Psoas muscle (tissue), 8 donors: ENCODE results near the gene NUCB2. TPM values are rescaled to one million over a fixed set of nuclear protein-coding genes. Genes with fewer than 3 reads are reported as not detected.

Experiments used
- ATAC-seq, 4 donors: fragments of 200-7000 bp; cut with Tn5 transposase; one replicate each; pipeline ENCODE4 v1.9.1; 2020; ENCODE audit warnings: moderate library complexity in 3 of 4, mild to moderate bottlenecking in 2 of 4
- DNase-seq, 2 donors: peaks; one replicate each; pipeline ENCODE4 v3.0.0-alpha.2; 2020
- H3K27ac ChIP-seq: fragments of 200-600 bp; one replicate; pipeline ENCODE4 v1.8.0; 2022
- H3K27me3 ChIP-seq, 3 donors: fragments of 200-600 bp in 1 of 3; one replicate each; pipeline versions ENCODE4 v1.6.1 to v1.8.0; 2013 to 2022; ENCODE audit warnings: low read length in 2 of 3, mild to moderate bottlenecking in 2 of 3, moderate library complexity in 1 of 3; ENCODE audit not compliant: insufficient read depth in 3 of 3
- H3K36me3 ChIP-seq, 2 donors: fragments of 200-600 bp in 1 of 2; one replicate each; pipeline versions ENCODE4 v1.6.1 to v1.8.0; 2013 to 2022; ENCODE audit warnings: low read depth in 1 of 2, mild to moderate bottlenecking in 1 of 2, moderate library complexity in 1 of 2; ENCODE audit not compliant: insufficient read depth in 1 of 2
- H3K4me1 ChIP-seq: fragments of 200-600 bp; one replicate; pipeline ENCODE4 v1.8.0; 2022
- H3K4me3 ChIP-seq: fragments of 200-600 bp; one replicate; pipeline ENCODE4 v1.8.0; 2022; ENCODE audit warnings: mild to moderate bottlenecking
- H3K9me3 ChIP-seq: fragments of 200-600 bp; one replicate; pipeline ENCODE4 v1.8.0; 2022
- WGBS, 3 donors: extraction: QIAGEN DNeasy Blood & Tissue Kit; methylation state at CpG; one replicate each; pipeline versions ENCODE4 v1.1.6 to v1.1.7; 2013; 5-methylcytosine and 5-hydroxymethylcytosine counted together
- intact Hi-C, 2 donors: fragments of 100-400 bp; cut with DNase I; formaldehyde crosslinking; loops; one replicate each; pipeline versions ENCODE4 v1.11.0 to v1.14.2; 2022
- polyA plus RNA-seq, 3 donors: library from polyadenylated mRNA; stranded (reverse); fragments of 200-250 nt; gene quantifications; one replicate each; pipeline ENCODE4 v1.2.3, GENCODE V29; 2013
- total RNA-seq, 4 donors: library from RNA; stranded (reverse); fragmentation: NEBNext Ultra II Directional in 2 of 4; extraction: Animal tissue kit (Norgen Biotek cat#: 25700) in 2 of 4; gene quantifications; one replicate each; pipeline versions ENCODE4 v1.2.1 to v1.2.4, GENCODE V29; 2021 to 2023
- TF ChIP-seq, protein P1 (sequence below): fragments of 200-600 bp; IDR thresholded peaks from one replicate; pipeline ENCODE4 v1.8.0; 2022; ENCODE audit warnings: antibody characterized with exemption
- donor health status: healthy with polysubstance abuse.
- donor health status: DM: no; HTN: no; CAD: no; lungs with moderate emphysema.
- donor health status: Bipolar disorder and iron deficiency.
- donor health status: healthy.
- donor health status: DM: yes; HTN: yes; CAD: no.
- donor health status: DM: no; HTN: no; CAD: no.
- donor health status: DM: no; HTN: no; CAD: no.
- donor health status: DM: yes; HTN: yes; CAD: no.

NUCB2 gene
- total and polyA plus RNA-seq, 7 donors, result 20.4 to 42.3 (median 31.3) TPM

GRCh38 chr11:17366495-17366894, 90.0 kb downstream of the NUCB2 start:
- intact Hi-C loops, result no loop called here
- DNase-seq (no peak), ATAC-seq (peak; percentile 27 to 85 (median 72))
- Histone ChIP-seq H3K9me3 (peaks cover 20% of the 10 kb centered on the region), H3K4me3 (no peak overlapping the region), H3K36me3 (peaks cover 7 to 12% of the 10 kb centered on the region in 2 donors), H3K4me1 (peaks cover 7% of the 10 kb centered on the region), H3K27me3 (no peaks in the 10 kb centered on the region), H3K27ac (no peak overlapping the region)
- TF ChIP-seq, protein P1, sequence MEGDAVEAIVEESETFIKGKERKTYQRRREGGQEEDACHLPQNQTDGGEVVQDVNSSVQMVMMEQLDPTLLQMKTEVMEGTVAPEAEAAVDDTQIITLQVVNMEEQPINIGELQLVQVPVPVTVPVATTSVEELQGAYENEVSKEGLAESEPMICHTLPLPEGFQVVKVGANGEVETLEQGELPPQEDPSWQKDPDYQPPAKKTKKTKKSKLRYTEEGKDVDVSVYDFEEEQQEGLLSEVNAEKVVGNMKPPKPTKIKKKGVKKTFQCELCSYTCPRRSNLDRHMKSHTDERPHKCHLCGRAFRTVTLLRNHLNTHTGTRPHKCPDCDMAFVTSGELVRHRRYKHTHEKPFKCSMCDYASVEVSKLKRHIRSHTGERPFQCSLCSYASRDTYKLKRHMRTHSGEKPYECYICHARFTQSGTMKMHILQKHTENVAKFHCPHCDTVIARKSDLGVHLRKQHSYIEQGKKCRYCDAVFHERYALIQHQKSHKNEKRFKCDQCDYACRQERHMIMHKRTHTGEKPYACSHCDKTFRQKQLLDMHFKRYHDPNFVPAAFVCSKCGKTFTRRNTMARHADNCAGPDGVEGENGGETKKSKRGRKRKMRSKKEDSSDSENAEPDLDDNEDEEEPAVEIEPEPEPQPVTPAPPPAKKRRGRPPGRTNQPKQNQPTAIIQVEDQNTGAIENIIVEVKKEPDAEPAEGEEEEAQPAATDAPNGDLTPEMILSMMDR, result no peak
- WGBS, 3 donors, result 26 to 46% (median 30%) methylated on average over 1 of the region's 1 CpG

DNA sequence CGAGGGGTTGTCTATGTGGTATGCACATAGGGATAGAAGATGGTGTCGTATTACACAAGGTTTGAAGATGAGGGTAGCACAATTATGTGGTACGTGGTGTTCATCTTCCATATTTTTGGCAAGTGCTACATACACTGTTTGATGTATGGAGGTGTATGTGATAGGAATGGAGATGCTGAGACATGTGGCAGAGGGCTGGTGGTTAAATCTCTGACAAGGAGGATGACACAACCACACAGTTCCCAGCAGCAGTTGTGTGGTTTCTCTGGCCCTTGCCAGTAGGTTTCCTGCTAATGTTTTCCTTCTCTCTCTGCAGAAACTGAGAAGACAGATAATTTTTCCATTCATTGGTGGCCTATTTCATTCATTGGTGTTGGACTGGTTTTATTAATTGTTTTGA, 92.0 kb downstream of the NUCB2 start:
- Histone ChIP-seq H3K27me3 (no peaks in the 10 kb centered on the region), H3K36me3 (peaks cover 11 to 12% of the 10 kb centered on the region in 2 donors)
- TF ChIP-seq, protein P1, result no peak

DNA sequence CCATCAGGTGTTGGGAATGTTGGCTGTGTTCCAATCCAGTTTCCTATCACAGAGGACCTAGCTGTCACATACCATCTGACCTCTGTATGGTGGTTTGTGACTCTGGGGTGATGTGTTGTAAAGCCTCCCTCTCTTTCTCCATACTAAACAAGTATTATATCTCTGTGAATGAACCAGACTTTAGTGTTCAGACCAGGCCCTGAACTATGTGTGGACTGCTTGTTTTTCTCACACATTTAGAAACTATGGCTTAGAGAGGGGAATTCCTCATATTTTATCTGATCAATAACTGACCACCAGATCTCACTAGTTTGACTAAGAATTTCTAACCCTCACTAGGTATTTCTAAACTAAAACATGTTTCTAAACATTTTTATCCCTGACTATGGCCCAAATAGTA, 92.6 kb downstream of the NUCB2 start:
- intact Hi-C loops, result no loop called here
- H3K27ac ChIP-seq, result no peak overlapping the region
- ATAC-seq (no peak), DNase-seq (no peak)
- TF ChIP-seq, protein P1, result no peak
- peaks cover 11 to 12% of the 10 kb centered on the region in 2 donors for H3K36me3 ChIP-seq
- peaks cover 7% of the 10 kb centered on the region for H3K4me1 ChIP-seq
- no peaks in the 10 kb centered on the region for H3K27me3 ChIP-seq
- H3K4me3 ChIP-seq, result no peak overlapping the region
- H3K9me3 ChIP-seq, result peaks cover 33% of the 10 kb centered on the region

More for the DNA sequence above, 92.0 kb downstream of the NUCB2 start:
- Histone ChIP-seq H3K9me3 (peaks cover 33% of the 10 kb centered on the region), H3K4me3 (no peak overlapping the region), H3K27ac (no peak overlapping the region), H3K4me1 (peaks cover 7% of the 10 kb centered on the region)
- 86 to 94% (median 90%) methylated on average over 3 of the region's 3 CpGs for WGBS, 3 donors
- intact Hi-C loops, result no loop called here
- ATAC-seq, result no peak
- no peak for DNase-seq

DNA sequence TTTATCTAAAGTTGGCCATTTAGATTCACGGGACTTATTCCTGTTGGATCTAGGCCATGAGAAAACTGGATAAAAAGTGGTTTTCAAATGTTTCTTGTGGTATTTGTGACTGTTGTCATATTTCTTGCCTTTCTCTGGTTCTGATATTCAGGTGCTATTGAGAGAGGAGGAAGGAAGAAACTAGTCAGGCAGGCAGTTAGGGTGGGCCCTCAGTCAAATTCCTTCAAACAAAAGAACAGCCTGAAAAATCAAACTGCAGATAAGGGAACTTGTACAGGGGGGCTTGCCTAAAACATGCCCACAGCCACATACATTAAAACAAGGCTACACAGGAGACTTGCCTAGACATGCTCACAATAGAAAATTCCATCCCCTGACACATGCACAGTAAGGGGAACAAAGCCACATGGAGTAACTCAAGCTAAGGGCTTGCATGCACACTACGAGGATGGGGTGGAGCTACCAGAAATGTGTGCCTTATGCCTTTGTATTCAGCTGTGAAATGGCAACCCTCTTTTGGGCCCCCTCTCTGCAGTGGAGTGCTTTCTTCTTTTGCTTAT, 93.2 kb downstream of the NUCB2 start:
- intact Hi-C loops, result no loop called here
- H3K9me3 ChIP-seq, result peaks cover 33% of the 10 kb centered on the region

More for the DNA sequence above, 93.2 kb downstream of the NUCB2 start:
- Histone ChIP-seq H3K27ac (no peak overlapping the region), H3K4me3 (no peak overlapping the region), H3K36me3 (peaks cover 11 to 12% of the 10 kb centered on the region in 2 donors), H3K27me3 (no peaks in the 10 kb centered on the region), H3K4me1 (peaks cover 11% of the 10 kb centered on the region)
- DNase-seq, result no peak
- TF ChIP-seq, protein P1, result no peak
- 85 to 93% (median 91%) methylated on average over 2 of the region's 2 CpGs for WGBS, 3 donors
- ATAC-seq, result no peak
